ENCODE data around the gene C18orf54. TPM values are rescaled to one million over a fixed set of nuclear protein-coding genes. Genes with fewer than 3 reads are reported as not detected.

The C18orf54 gene
- total RNA-seq, 4 donors from 2014 or later: 0.84 to 1.7 (median 1.1) TPM

GRCh38 chr18:54411781-54412180 is 54.1 kb downstream of the C18orf54 start:
- Histone ChIP-seq H3K27me3 (peaks cover 0 to 4% (median 2%) of the 10 kb centered on the region in 4 donors), H3K27ac (replicated peaks in 1 of 4) (no peak overlapping the region), H3K36me3 (no peaks in the 10 kb centered on the region), H3K9me3 (no peaks in the 10 kb centered on the region), H3K4me1 (no peaks in the 10 kb centered on the region), H3K4me3 (no peak overlapping the region)
- WGBS: 76% methylated on average over 1 of the region's 1 CpG
- no peak for DNase-seq (ENCODE audit: extremely low spot score)
- no peak for TF ChIP-seq POLR2A (IDR thresholded peaks at IDR 0.05; ENCODE audit: low read depth)
- no peak for TF ChIP-seq POLR2AphosphoS5 (IDR thresholded peaks at IDR 0.05)
- TF ChIP-seq CTCF (IDR thresholded peaks at IDR 0.05): no peak
- no peak for TF ChIP-seq EP300 (IDR thresholded peaks at IDR 0.05)
- intact Hi-C loops (cut with DNase I): no loop called here

- H3K4me1 ChIP-seq: no peaks in the 10 kb centered on the region
- intact Hi-C loops (cut with DNase I): no loop called here
- H3K9me3 ChIP-seq: no peaks in the 10 kb centered on the region
- DNase-seq (ENCODE audit: extremely low spot score): no peak
- 83% methylated on average over 2 of the region's 2 CpGs for WGBS
- TF ChIP-seq POLR2A (IDR thresholded peaks at IDR 0.05; ENCODE audit: low read depth) (no peak), CTCF (IDR thresholded peaks at IDR 0.05) (no peak), EP300 (IDR thresholded peaks at IDR 0.05) (no peak), POLR2AphosphoS5 (IDR thresholded peaks at IDR 0.05) (no peak)
- H3K27ac ChIP-seq (replicated peaks in 1 of 4): no peak overlapping the region
- peaks cover 0 to 4% (median 0%) of the 10 kb centered on the region in 4 donors for H3K27me3 ChIP-seq
- no peak overlapping the region for H3K4me3 ChIP-seq
- no peaks in the 10 kb centered on the region for H3K36me3 ChIP-seq
Observed at GRCh38 chr18:54415086-54415485, 57.4 kb downstream of the C18orf54 start.

- Histone ChIP-seq H3K27ac (replicated peaks in 1 of 4) (no peak overlapping the region), H3K36me3 (no peaks in the 10 kb centered on the region), H3K9me3 (no peaks in the 10 kb centered on the region), H3K4me1 (no peaks in the 10 kb centered on the region), H3K4me3 (no peak overlapping the region), H3K27me3 (no peaks in the 10 kb centered on the region)
- intact Hi-C loops (cut with DNase I): no loop called here
- DNase-seq (ENCODE audit: extremely low spot score): no peak
- TF ChIP-seq POLR2AphosphoS5 (IDR thresholded peaks at IDR 0.05) (no peak), POLR2A (IDR thresholded peaks at IDR 0.05; ENCODE audit: low read depth) (no peak), CTCF (IDR thresholded peaks at IDR 0.05) (no peak), EP300 (IDR thresholded peaks at IDR 0.05) (no peak)
- 60% methylated on average over 3 of the region's 3 CpGs for WGBS
Observed at GRCh38 chr18:54416436-54416835, 58.7 kb downstream of the C18orf54 start.

GRCh38 chr18:54423831-54424230 is 66.1 kb downstream of the C18orf54 start:
- WGBS: 37% methylated on average over 2 of the region's 2 CpGs
- intact Hi-C loops (cut with DNase I): no loop called here
- Histone ChIP-seq H3K4me3 (no peak overlapping the region), H3K27ac (replicated peaks in 1 of 4) (no peak overlapping the region), H3K9me3 (no peaks in the 10 kb centered on the region), H3K4me1 (no peaks in the 10 kb centered on the region), H3K36me3 (no peaks in the 10 kb centered on the region), H3K27me3 (no peaks in the 10 kb centered on the region)
- TF ChIP-seq POLR2AphosphoS5 (IDR thresholded peaks at IDR 0.05) (no peak), POLR2A (IDR thresholded peaks at IDR 0.05; ENCODE audit: low read depth) (no peak), EP300 (IDR thresholded peaks at IDR 0.05) (no peak), CTCF (IDR thresholded peaks at IDR 0.05) (no peak)
- DNase-seq (ENCODE audit: extremely low spot score): no peak

- no peaks in the 10 kb centered on the region for H3K4me1 ChIP-seq
- H3K27ac ChIP-seq (replicated peaks in 1 of 4): no peak overlapping the region
- no peak overlapping the region for H3K4me3 ChIP-seq
- H3K27me3 ChIP-seq: no peaks in the 10 kb centered on the region
- no peak for DNase-seq (ENCODE audit: extremely low spot score)
- no peak for TF ChIP-seq CTCF (IDR thresholded peaks at IDR 0.05)
- TF ChIP-seq POLR2A (IDR thresholded peaks at IDR 0.05; ENCODE audit: low read depth): no peak
- TF ChIP-seq POLR2AphosphoS5 (IDR thresholded peaks at IDR 0.05): no peak
- TF ChIP-seq EP300 (IDR thresholded peaks at IDR 0.05): no peak
- H3K36me3 ChIP-seq: no peaks in the 10 kb centered on the region
- no peaks in the 10 kb centered on the region for H3K9me3 ChIP-seq
- WGBS: 74% methylated on average over 2 of the region's 2 CpGs
- intact Hi-C loops (cut with DNase I): no loop called here
Observed at GRCh38 chr18:54426085-54426665, 68.5 kb downstream of the C18orf54 start.

Measured in esophagus muscularis mucosa (tissue), 4 donors.